Measurements from ENCODE around the gene LARGE1. TPM values are rescaled to one million over a fixed set of nuclear protein-coding genes. Genes with fewer than 3 reads are reported as not detected.

LARGE1 gene
- total RNA-seq, result 100 to 1,000 TPM in 1 of 2 donors, 10 to 100 TPM in 1; 80.5 to 101 TPM

DNA sequence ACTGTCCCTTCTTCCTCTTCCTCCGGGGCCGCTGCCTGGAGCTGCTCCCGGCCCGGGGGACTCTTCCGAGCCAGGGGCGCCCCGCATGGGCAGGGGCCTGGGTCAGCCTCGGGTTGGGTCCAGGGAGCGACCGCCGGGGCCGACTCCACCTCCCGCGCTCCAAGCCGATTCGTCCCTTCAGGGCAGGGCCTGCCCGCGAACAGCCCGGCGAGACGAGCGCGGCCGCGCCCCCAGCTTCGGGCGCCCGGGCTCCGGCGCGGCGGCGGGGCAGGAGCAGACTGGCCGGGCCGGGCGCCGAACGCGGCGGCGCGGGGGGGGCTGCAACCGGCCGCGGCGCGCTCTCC, at the start of gene LARGE1:
LARGE1 (minus strand) TSS at position 280 of the 344 bp plus-strand sequence.
- Histone ChIP-seq H3K27ac (peak within 1 kb of the TSS; percentile 86 to 92), H3K27me3 (no peaks in the 10 kb centered on the region), H3K36me3 (no peaks in the 10 kb centered on the region), H3K4me1 (peaks cover 0 to 42% of the 10 kb centered on the region in 2 donors), H3K9me3 (no peaks in the 10 kb centered on the region), H3K4me3 (peak within 1 kb of the TSS; percentile 82 to 89)
- TF ChIP-seq CTCF (IDR thresholded peaks at IDR 0.05), result no peak
- DNase-seq (ENCODE audit: low spot score), result no peak

DNA sequence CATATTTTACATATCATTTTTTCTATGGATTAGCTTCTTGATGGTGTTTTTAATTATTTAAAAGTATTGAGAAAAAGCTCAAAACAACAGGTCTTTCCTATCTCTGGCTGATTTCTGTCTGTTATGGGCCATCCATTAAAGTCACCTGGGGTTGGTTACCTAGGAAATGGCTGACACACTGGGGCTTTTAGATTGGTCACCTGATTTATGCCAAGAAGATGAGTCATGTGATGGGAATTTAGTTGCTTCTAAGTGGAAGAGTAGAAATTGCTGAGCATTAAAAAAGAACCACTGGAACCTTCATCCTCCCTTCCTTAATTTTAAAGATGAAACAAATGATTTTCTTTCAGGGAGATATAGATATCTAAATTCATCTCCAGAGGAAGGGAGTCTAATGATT, 48.8 kb upstream of the LARGE1 start:
- Histone ChIP-seq H3K36me3 (no peaks in the 10 kb centered on the region), H3K27me3 (no peaks in the 10 kb centered on the region), H3K4me3 (no peak overlapping the region), H3K9me3 (peaks cover 0 to 4% of the 10 kb centered on the region in 2 donors), H3K4me1 (no peaks in the 10 kb centered on the region), H3K27ac (no peak overlapping the region)
- no peak for TF ChIP-seq CTCF (IDR thresholded peaks at IDR 0.05)
- no peak for DNase-seq (ENCODE audit: low spot score)

- H3K4me1 ChIP-seq, result no peaks in the 10 kb centered on the region
- TF ChIP-seq CTCF (IDR thresholded peaks at IDR 0.05), result no peak
- H3K36me3 ChIP-seq, result no peaks in the 10 kb centered on the region
- H3K27me3 ChIP-seq, result no peaks in the 10 kb centered on the region
- no peak overlapping the region for H3K27ac ChIP-seq
- no peak overlapping the region for H3K4me3 ChIP-seq
- no peak for DNase-seq (ENCODE audit: low spot score)
- H3K9me3 ChIP-seq, result peaks cover 0 to 7% of the 10 kb centered on the region in 2 donors
Observed at GRCh38 chr22:33964121-33964520, 43.8 kb upstream of the LARGE1 start.

DNA sequence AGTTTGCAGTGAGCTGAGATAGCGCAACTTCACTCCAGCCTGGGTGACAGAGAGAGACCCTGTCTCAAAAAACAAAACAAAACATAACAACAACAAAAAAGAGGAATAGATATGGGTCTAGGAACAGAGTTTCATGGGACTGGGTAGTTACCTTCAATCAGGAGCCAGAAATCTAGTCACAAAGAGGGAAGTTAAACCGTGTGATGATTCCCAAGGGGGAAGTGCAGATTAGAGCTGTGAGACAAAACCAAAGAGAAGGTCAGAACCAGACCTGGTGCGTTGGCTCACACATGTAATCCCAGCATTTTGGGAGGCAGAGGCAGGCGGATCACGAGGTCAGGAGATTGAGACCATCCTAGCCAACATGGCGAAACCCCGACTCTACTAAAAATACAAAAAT, 42.1 kb upstream of the LARGE1 start:
- DNase-seq (ENCODE audit: low spot score), result no peak
- H3K4me3 ChIP-seq, result no peak overlapping the region
- no peaks in the 10 kb centered on the region for H3K4me1 ChIP-seq
- TF ChIP-seq CTCF (IDR thresholded peaks at IDR 0.05), result no peak
- no peak overlapping the region for H3K27ac ChIP-seq
- no peaks in the 10 kb centered on the region for H3K36me3 ChIP-seq
- H3K9me3 ChIP-seq, result peaks cover 0 to 7% of the 10 kb centered on the region in 2 donors
- H3K27me3 ChIP-seq, result no peaks in the 10 kb centered on the region

DNA sequence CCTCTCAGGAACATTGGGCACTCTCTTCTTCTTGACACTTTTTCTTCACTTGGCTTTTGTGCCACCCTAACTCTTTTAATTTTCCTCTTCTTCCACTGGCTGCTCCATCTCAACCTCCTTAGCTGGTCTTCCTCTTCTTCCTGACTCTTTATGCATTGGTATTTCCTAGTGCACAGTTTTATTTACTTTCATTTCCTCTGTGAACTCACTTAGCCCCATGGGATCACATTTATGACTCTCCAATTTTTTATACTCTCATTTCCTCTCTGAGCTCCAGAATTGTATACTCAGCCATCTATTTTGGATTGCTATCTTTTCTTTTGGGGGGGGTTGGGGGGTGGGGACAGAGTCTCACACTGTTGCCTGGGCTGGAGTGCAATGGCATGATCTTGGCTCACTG, 38.5 kb upstream of the LARGE1 start:
- Histone ChIP-seq H3K4me3 (no peak overlapping the region), H3K9me3 (peaks cover 0 to 7% of the 10 kb centered on the region in 2 donors), H3K27me3 (no peaks in the 10 kb centered on the region), H3K4me1 (no peaks in the 10 kb centered on the region), H3K36me3 (no peaks in the 10 kb centered on the region), H3K27ac (no peak overlapping the region)
- no peak for TF ChIP-seq CTCF (IDR thresholded peaks at IDR 0.05)
- DNase-seq (ENCODE audit: low spot score), result no peak

DNA sequence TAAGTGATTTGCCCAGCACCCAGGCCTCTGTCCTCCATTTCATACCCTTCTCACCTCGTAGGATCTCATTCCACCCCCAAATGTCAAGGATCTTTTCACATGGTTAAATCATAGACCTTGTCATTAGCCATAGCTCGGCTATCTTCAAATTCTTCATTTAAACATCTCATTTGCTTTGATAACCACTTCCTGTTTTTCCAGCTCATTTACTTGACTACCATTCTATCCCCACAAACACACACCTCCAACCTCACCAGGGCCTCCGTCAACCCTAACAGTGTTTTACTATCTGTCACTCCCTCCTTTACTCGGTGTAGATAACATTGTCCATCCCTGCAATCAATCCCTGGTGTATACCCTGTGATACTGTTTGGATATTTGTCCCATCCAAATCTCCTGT, 36.8 kb upstream of the LARGE1 start:
- Histone ChIP-seq H3K4me1 (no peaks in the 10 kb centered on the region), H3K27ac (no peak overlapping the region), H3K4me3 (no peak overlapping the region), H3K36me3 (no peaks in the 10 kb centered on the region), H3K9me3 (peaks cover 0 to 7% of the 10 kb centered on the region in 2 donors), H3K27me3 (no peaks in the 10 kb centered on the region)
- no peak for DNase-seq (ENCODE audit: low spot score)
- no peak for TF ChIP-seq CTCF (IDR thresholded peaks at IDR 0.05)

Data from right atrium auricular region (tissue), 2 donors.